ENCODE results near the gene RPN1. TPM values are rescaled to one million over a fixed set of nuclear protein-coding genes. Genes with fewer than 3 reads are reported as not detected.

The RPN1 gene
- 100 to 1,000 TPM in 5 of 9 donors, 10 to 100 TPM in 4; 71.7 to 161 (median 119) TPM for total RNA-seq
- polyA plus RNA-seq: 100 to 1,000 TPM in 1 of 2 donors, 10 to 100 TPM in 1; 55.4 to 290 TPM
- long read RNA-seq, donor 1, transcript RPN1-201 (10 exons, 2,314 nt): major isoform, 235 of 251 reads
- long read RNA-seq, donor 1, partial matches to known transcripts: 8 of 251 reads
- long read RNA-seq, donor 1, other reads (novel, unspliced or antisense): 8 of 251 reads
- long read RNA-seq, donor 2, transcript RPN1-201 (10 exons, 2,314 nt): major isoform, 1,467 of 1,529 reads
- long read RNA-seq, donor 2, partial matches to known transcripts: 33 of 1,529 reads
- long read RNA-seq, donor 2, other reads (novel, unspliced or antisense): 29 of 1,529 reads
- long read RNA-seq, donor 3, transcript RPN1-201 (10 exons, 2,314 nt): major isoform, 319 of 336 reads
- long read RNA-seq, donor 3, partial matches to known transcripts: 10 of 336 reads
- long read RNA-seq, donor 3, other reads (novel, unspliced or antisense): 7 of 336 reads

DNA sequence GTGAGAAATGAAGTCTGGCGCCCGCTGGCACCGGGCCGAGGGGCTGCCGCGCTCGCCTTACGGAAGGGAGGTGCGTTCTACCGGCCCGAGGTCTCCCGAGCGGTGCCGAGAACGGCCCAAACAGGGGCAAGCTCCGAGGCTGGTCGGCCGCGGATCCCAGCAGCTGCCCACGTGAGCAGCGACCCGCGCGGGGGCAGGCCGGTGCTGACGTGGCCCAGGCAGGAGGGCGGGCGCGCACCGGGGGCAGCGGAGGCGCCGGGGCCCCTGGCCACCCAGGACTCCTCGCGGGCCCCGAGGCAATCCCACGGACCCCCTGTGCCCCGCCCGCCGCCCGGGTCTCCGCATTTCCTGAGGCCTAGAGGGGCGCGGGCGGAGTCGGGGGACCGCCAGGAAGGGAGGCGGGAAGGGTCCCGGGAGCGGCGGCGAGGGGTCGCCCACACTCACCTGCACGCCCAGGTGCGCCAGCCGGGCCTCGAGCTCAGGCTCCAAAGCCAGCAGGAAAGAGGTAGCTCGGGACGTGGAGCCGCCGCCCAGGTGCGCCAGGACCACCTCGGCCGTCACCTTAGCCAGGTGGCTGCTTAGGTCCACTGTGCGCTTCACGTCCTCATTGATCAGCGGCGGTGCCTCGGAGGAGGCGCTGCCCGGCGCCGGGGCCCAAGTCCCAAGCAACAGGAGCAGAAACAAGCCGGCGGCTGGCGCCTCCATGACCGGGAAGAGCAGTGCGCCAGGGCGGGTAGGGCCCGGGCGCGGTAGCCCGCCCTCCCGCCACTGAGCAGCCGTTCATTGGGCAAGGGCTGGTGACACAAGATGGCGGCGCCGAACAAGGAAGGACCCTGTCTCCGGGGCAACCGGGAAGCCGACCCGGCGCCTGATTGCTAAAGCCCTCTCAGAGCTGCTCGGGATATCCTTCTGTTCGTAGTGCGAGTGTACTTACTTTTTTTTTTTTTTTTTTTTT lies at the start of gene RPN1:
Gene RPN1, minus strand, starts transcription at position 723 of the 955 bp plus-strand sequence. Its CDS starts 18 bp downstream, at position 705.
- intact Hi-C loops (cut with DNase I): loop anchor here in 1 of 10 donors (5.0 kb wide), 1 partner anchor 33 kb away; no protein-coding TSS in a partner anchor
- DNase-seq (peak; percentile 97 to 98 (median 98)), ATAC-seq (peak; percentile 98 to 100 (median 100))
- 0 to 1% (median 1%) methylated on average over 39 to 96 of the region's 96 CpGs for WGBS, 4 donors
- H3K27me3 ChIP-seq: no peaks in the 10 kb centered on the region
- H3K27ac ChIP-seq: peak within 1 kb of the TSS; percentile 92 to 99 (median 98)
- peaks cover 0 to 5% (median 0%) of the 10 kb centered on the region in 12 donors for H3K9me3 ChIP-seq
- peak; percentile 48 to 71 for TF ChIP-seq POLR2A (IDR thresholded peaks at IDR 0.05)
- TF ChIP-seq, protein P1, sequence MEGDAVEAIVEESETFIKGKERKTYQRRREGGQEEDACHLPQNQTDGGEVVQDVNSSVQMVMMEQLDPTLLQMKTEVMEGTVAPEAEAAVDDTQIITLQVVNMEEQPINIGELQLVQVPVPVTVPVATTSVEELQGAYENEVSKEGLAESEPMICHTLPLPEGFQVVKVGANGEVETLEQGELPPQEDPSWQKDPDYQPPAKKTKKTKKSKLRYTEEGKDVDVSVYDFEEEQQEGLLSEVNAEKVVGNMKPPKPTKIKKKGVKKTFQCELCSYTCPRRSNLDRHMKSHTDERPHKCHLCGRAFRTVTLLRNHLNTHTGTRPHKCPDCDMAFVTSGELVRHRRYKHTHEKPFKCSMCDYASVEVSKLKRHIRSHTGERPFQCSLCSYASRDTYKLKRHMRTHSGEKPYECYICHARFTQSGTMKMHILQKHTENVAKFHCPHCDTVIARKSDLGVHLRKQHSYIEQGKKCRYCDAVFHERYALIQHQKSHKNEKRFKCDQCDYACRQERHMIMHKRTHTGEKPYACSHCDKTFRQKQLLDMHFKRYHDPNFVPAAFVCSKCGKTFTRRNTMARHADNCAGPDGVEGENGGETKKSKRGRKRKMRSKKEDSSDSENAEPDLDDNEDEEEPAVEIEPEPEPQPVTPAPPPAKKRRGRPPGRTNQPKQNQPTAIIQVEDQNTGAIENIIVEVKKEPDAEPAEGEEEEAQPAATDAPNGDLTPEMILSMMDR (IDR thresholded peaks at IDR 0.05): peak in 1 of 12 donors; percentile 7
- H3K36me3 ChIP-seq: no peaks in the 10 kb centered on the region
- peak within 1 kb of the TSS; percentile 76 to 100 (median 92) for H3K4me3 ChIP-seq
- peaks cover 5 to 36% (median 18%) of the 10 kb centered on the region in 12 donors for H3K4me1 ChIP-seq

DNA sequence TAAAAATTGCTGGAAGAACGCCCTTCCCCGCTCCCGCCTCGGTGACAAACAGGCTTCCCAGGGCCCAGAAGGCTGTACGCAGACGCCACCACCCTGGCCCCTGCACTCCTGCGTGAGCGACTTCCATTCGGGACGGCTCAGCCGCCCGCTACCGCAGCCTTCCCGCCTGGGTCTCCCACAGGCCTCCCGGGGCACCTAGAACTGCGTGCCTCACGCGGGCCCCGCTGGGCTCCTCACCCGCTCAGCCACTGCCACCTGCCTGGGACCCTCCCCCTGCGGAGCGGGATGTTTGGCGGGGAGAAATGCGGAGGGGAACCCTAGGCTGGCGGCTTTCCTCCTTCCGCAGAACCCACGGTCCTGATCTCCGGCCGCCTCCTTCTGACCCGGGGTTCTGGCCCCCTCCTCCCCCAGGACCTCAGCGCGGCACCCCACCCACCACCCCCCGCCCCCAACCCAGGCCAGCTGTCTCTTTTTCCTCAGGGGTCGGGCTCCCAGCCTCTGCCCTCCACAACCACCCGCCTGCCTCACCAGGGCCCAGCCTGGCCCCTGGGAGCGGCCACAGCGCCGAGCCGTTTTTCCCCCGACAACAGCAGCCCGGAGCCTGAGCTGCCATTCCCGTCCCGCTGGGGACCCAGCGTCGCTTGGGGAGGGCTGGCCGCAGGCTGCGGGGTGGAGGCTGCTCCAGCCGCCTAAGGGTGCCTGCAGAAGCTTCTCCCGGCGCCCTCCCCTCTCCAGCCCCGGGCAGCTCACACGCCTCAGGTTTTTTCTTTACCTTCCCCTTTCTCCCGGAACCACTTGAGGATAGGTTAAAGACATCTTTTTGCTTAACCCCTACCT lies 47.8 kb upstream of the RPN1 start:
- no peaks in the 10 kb centered on the region for H3K9me3 ChIP-seq
- intact Hi-C loops (cut with DNase I): no loop called here
- H3K36me3 ChIP-seq: no peaks in the 10 kb centered on the region
- peak overlapping the region; percentile 34 to 82 (median 64) for H3K4me3 ChIP-seq
- no peaks in the 10 kb centered on the region for H3K27me3 ChIP-seq
- WGBS, 4 donors: 2 to 4% (median 2%) methylated on average over 25 to 53 of the region's 53 CpGs
- DNase-seq (peak; percentile 37 to 77 (median 50)), ATAC-seq (peak; percentile 71 to 88 (median 88))
- peak overlapping the region in 11 of 12 donors; percentile 66 to 85 (median 78) for H3K27ac ChIP-seq
- TF ChIP-seq, protein P1 (IDR thresholded peaks at IDR 0.05): no peak
- H3K4me1 ChIP-seq: peaks cover 0 to 23% (median 0%) of the 10 kb centered on the region in 12 donors

DNA sequence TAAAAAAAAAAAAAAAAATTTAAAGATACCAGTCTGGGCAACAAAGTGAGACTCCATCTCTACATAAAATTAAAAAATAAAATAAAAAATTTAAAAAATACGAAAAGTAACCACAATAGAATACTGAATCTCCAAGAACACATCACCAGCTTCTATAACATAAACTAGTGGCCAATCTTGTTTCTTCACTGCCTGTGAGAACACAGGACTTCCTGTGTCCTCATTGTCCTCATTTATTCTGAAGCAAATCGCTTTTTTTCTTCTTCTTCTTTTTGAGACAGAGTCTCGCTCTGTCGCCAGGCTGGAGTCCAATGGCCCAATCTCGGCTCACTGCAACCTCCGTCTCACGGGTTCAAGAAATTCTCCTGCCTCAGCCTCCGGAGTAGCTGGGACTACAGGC lies 46.7 kb upstream of the RPN1 start:
- intact Hi-C loops (cut with DNase I): no loop called here
- Histone ChIP-seq H3K4me3 (no peak overlapping the region), H3K36me3 (no peaks in the 10 kb centered on the region), H3K27ac (no peak overlapping the region), H3K4me1 (peaks cover 0 to 19% (median 0%) of the 10 kb centered on the region in 12 donors), H3K27me3 (no peaks in the 10 kb centered on the region), H3K9me3 (no peaks in the 10 kb centered on the region)
- TF ChIP-seq, protein P1 (IDR thresholded peaks at IDR 0.05): no peak
- TF ChIP-seq POLR2A (IDR thresholded peaks at IDR 0.05): no peak
- ATAC-seq: no peak
- WGBS, 4 donors: 90 to 95% (median 94%) methylated on average over 8 of the region's 8 CpGs
- DNase-seq: no peak

Measured in heart left ventricle (tissue), 16 donors.